IPS DF 4.7 (cell line): ENCODE results near the gene MPI.
"Not testable (repeated sequence)": the region's sequence is repeated elsewhere in the genome, so short reads cannot be mapped to it uniquely, and the experiment has no call there.

Experiments
- DNase-seq: peaks from one replicate; pipeline ENCODE4 v3.0.0-alpha.2; 2013; ENCODE audit warnings: low spot score; ENCODE audit errors: extremely low read depth

Gene MPI

GRCh38 chr15:74891469-74891868 is 1.6 kb downstream of the MPI start:
- no peak for DNase-seq

DNA sequence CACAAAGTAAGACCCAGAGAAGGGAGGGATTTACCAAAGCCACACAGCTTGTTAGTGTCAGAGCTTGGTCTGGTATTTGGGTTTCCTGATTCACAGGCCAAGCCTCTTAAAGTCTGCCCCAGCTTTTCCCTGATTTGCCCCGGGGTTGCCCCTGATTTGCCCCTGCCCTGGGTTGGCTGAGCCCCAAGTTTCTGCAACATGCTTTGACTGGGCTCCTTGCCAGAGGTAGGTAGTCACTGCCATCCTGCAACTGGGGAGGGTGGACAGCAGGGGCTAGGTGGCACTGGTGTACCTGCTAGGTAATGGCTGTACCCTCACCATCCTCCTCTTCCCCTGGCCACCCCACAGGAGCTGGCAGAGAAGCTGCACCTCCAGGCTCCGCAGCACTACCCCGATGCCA is 2.5 kb downstream of the MPI start:
- no peak for DNase-seq

DNA sequence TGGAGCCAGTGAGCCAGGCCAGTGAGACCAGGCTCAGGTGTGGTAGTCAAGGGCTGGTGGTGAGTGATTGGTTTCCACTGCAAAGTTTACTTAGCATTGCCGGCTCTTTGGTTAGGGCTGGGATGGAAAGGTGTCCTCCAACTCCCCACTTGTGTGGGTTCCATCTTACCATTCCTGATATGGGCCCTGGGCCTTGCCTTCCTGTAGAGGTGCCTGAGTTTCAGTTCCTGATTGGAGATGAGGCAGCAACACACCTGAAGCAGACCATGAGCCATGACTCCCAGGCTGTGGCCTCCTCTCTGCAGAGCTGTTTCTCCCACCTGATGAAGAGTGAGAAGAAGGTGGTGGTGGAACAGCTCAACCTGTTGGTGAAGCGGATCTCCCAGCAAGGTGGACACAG is 3.1 kb downstream of the MPI start:
- DNase-seq: no peak

GRCh38 chr15:74893627-74894026 is 3.8 kb downstream of the MPI start:
- DNase-seq: no peak

DNA sequence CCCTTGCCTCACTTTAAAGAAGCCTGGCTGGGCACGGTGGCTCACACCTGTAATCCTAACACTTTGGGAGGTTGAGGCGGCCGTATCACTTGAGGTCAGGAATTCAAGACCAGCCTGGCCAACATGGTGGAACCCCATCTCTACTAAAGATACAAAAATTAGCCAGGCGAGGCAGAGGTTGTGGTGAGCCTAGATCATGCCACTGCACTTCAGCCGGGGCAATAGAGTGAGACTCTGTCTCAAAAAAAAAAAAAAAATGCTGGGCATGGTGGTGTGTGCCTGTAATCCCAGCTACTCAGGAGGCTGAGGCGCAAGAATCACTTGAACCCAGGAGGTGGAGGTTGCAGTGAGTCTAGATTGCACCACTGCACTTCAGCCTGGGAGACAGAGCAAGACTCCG is 4.5 kb downstream of the MPI start:
- not testable (repeated sequence) for DNase-seq

GRCh38 chr15:74895830-74896229 is 6.0 kb downstream of the MPI start:
- DNase-seq: no peak

DNA sequence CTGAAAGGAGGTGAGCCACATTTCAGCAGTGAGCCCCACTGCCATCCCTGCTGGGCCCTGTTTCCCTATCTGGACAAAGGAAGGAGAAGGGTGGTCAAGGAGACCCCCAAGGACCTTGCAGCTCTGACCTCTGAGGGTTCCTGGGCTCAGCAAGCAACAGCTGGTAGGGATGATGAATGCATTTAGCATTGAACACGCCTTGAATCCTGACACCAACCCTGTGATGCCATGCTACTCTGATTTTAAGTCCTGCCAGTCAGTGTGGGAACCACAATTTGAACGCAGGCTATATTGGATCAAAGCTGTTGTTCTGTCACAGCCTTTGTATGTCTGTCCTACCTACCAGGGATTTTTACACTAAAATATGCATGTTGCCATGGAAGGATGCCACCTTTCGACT is 6.5 kb downstream of the MPI start:
- DNase-seq: no peak

DNA sequence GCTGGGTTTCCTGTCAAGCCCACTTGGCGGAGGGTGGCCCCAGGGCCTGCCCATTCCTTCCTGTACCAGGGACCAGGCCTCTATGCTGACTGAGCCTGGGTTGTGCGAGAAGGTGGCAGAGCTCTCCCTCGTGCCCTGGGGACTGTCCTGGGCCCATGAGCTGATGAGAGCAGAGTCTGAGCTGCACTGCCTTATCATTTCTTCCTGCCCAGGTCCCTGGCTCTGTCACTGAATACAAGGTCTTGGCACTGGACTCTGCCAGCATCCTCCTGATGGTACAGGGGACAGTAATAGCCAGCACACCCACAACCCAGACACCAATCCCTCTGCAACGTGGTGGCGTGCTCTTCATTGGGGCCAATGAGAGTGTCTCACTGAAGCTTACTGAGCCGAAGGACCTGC is 7.5 kb downstream of the MPI start:
- DNase-seq: no peak

DNA sequence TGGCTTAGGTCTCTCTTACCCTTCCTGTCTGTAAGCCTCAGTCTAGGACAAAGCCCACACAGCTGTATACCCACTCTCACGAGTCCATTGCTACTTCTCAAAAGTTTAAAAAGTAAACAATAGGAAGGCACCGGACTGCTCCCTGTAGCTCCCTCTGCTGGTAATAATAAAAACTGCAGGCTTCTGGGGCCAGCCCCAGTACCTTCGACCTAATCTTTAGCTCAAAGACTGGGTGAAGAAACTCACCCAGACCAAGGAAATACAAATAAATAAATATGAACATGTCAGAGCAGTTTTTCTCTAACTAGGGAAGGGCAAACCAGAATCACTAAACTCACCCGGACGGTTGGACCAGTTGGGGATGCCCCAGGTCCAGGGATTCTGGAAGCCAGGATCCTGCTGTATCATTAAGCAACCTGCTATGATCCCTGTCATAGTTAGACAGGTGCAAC is 11.8 kb downstream of the MPI start:
- no peak for DNase-seq

GRCh38 chr15:74902295-74903075 is 12.6 kb downstream of the MPI start:
- DNase-seq: no peak

- DNase-seq: no peak
These were observed 13.8 kb downstream of the MPI start for GRCh38 chr15:74903676-74904075.

- no peak for DNase-seq
These were observed 14.5 kb downstream of the MPI start for GRCh38 chr15:74904190-74904805.

DNA sequence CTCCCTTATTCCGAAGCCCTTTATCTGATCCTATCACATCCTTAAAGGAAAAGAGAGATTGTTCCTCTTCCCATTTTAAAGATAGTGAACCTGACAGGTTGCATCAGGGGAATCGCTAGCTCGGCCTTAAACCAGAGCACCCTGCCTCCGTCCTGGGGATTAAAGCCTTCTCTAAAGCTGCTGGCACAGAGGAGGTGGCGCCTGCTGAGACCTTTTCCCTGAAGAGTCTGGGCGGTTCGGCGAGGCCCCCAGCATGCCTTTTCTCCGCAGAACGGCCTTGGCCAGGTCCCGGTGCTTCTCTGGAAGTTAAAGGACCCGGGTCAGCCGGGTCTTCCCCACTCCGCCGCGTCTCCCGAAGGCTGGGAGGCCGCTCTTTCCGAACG is 16.2 kb downstream of the MPI start:
- no peak for DNase-seq

DNA sequence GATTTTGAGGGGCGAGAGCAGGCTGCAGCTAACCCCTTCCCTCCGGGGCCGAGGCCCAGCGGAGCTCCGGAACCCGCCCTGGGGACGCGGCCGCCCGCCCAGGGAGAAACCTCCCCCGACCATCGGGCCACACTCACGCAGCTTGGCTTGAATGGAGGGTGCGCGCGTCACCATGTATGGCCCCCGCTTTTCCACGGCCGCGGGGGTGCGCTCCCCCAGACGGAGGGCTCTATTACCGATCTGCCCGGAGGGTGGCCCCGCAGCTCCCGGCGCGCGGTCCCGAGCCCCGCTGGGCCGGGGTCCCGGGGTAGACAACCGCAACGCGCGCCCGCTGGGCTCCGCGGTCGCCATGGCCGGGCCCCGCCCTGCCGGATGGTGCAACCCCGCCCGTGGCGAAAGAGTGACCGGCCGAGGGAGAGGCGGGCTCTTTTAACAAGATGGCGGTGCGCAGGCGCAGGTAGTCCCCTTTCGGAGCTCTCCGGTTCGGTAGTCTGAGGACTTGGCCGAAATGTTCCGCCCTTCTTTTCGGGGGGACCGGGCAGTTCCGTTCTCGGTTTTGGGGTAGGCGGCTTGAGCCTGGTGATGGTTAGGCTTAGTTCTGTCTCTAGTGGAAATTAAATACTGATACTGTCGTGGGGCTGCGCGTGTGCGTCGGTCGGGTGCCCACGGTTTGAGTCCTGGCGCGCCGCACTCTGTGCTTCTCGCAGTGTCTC is 16.8 kb downstream of the MPI start, which contains the start of gene FAM219B:
TSS of gene FAM219B (minus strand) at position 402 of the 713 bp plus-strand sequence. CDS start at position 351, 51 bp downstream.
- DNase-seq: no peak

DNA sequence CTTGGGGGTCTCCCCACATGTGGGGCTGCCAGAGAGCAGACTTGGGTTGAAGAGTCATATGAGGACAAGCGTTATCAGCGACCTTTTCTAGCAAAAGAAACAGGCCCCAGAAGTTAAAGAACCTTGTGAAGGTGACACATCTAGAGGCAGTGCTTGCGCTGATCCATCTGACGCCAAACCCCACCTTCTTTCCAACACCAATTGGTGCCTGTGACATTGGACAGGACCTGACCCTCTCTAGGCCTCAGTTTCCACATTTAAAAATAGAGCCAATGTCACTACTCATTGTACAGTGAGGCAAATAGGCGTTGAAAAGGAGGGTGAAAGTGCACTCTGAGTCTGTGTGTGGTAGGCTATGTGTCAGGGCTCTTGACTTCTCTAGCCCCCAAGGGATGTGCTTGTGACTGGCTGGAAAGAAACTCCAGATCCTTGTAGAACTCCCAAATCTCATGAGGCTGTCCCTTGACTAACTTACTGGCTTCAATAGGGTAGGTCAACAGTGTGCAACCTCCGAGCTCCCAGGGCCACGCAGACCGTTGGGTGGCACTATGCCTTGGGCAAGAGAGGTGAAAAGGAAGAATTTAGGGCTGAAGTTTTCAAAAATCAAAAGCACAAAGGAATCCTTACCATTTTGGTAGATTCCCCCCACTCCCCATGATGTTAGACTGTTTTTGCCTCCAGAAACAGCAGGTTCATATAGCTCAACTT is 17.5 kb downstream of the MPI start:
- DNase-seq: no peak

DNA sequence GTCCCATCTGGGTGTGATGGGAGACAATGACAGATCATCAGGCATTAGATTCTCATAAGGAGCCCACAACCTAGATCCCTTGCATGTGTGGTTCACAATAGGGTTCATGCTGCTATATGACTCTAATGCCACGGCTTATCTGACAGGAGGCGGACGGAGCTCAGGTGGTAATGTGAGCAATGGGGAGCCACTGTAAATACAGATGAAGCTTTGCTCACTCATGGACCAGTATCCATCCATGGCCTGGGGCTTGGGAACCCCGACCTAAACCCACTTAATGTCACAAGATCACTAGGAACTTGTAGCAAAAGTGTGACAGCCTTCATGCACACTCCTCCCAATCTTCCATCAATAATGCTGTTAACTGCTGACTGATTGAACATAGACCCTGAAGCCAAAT is 18.8 kb downstream of the MPI start:
- no peak for DNase-seq

DNA sequence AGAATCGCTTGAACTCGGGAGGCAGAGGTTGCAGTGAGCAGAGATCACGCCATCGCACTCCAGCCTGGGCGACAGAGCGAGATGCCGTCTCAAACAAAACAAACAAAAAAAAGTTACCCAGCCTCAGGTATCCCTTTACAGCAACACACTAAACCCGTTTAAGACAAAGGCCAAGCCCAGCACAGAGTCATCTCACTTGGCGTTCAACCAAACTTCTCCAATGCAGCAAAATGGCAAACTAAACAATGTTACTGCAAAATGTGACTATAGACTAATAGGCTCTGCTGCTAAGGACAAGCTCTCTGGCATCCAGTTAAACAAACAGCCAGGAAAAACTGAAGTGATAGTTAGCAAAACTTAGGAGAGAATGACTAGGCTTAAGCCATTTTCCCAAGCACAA is 23.2 kb downstream of the MPI start:
- no peak for DNase-seq

- DNase-seq: not testable (repeated sequence)
These were observed 24.0 kb downstream of the MPI start for GRCh38 chr15:74913799-74914198.

DNA sequence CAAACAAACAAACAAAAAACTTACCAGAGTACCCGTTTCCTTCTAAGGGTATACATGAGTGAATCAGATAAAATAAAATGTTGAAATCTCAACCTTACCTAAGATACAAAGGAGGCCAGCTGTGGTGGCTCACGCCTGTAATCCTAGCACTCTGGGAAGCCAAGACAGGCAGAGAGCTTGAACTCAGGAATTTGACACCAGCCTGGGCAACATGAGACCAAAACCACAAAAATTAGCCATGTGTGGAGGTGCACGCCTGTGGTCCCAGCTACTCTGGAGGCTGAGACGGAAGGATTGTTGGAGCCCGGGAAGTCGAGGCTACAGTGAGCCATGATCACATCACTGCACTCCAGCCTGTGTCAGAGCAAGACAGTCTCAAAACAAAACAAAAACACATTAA is 27.8 kb downstream of the MPI start:
- DNase-seq: no peak

DNA sequence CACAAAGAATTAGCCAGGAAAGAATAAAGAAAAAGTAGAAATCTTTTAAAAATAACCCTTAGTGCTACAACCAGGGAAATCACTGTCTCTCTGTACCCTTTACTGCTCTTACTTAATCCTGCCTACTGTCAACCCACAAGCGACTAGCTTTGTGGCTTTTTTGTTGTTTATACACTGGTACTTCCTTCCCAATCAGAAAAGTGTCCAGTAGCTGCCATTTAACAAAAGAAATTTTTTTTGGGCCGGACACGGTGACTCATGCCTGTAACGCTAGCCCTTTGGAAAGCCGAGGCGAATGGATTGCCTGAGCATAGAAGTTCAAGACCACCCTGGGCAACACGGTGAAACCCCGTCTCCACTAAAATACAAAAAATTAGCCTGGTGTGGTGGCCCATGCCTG is 30.6 kb downstream of the MPI start:
- DNase-seq: no peak

- DNase-seq: no peak
These were observed 34.7 kb downstream of the MPI start for GRCh38 chr15:74924525-74924924.

- DNase-seq: no peak
These were observed 38.9 kb downstream of the MPI start for GRCh38 chr15:74928771-74929198.
